GM12878 (cell line): ENCODE measurements around the gene PRKAG3. TPM values are rescaled to one million over a fixed set of nuclear protein-coding genes. Genes with fewer than 3 reads are reported as not detected.

ENCODE experiments used
- CBFB ChIP-seq: IDR thresholded peaks from 2 replicates; pipeline ENCODE4 v1.6.1; 2016; ENCODE audit warnings: antibody characterized with exemption, low read depth
- CEBPB ChIP-seq, 2 experiments: fragments of 150-350 bp in 1 of 2; IDR thresholded peaks; 2 replicates each; pipeline ENCODE4 v1.6.1; 2012 to 2014; ENCODE audit warnings: low read depth in 2 of 2, low read length in 2 of 2, borderline replicate concordance in 1 of 2, inconsistent platforms in 1 of 2
- CHD1 ChIP-seq: IDR thresholded peaks from 2 replicates; pipeline ENCODE4 v1.6.1; 2012; ENCODE audit warnings: low read depth, low read length, improper control_type of control experiment
- ETV6 ChIP-seq, 2 experiments: fragments of 450-650 bp in 1 of 2; IDR thresholded peaks in 1 of 2; conservative IDR thresholded peaks in 1 of 2; 2 replicates each; pipeline ENCODE4 v1.6.1; 2014; ENCODE audit warnings: antibody characterized with exemption in 1 of 2, borderline replicate concordance in 1 of 2, low read depth in 1 of 2, mild to moderate bottlenecking in 1 of 2, moderate library complexity in 1 of 2
- FOS ChIP-seq: IDR thresholded peaks from 3 replicates; pipeline ENCODE4 v1.6.1; 2011; ENCODE audit warnings: borderline replicate concordance; ENCODE audit not compliant: insufficient read length; ENCODE audit errors: extremely low read depth
- JUND ChIP-seq: IDR thresholded peaks from 2 replicates; pipeline ENCODE4 v1.6.1; 2012; ENCODE audit warnings: low read depth, mild to moderate bottlenecking, low read length, improper control_type of control experiment, moderate library complexity
- MXI1 ChIP-seq: fragments of 150-350 bp; IDR thresholded peaks from 2 replicates; pipeline ENCODE4 v1.6.1; 2011; ENCODE audit warnings: low read depth, mild to moderate bottlenecking, inconsistent platforms, low read length, improper control_type of control experiment
- NFYA ChIP-seq: IDR thresholded peaks from 2 replicates; pipeline ENCODE4 v1.6.1; 2011; ENCODE audit warnings: low read depth, mild to moderate bottlenecking, low read length, improper control_type of control experiment, borderline replicate concordance
- PAX8 ChIP-seq: fragments of 450-650 bp; IDR thresholded peaks from 2 replicates; pipeline ENCODE4 v1.6.1; 2017; ENCODE audit warnings: mild to moderate bottlenecking, moderate library complexity
- RELB ChIP-seq: fragments of 450-650 bp; IDR thresholded peaks from 2 replicates; pipeline ENCODE4 v1.6.1; 2017; ENCODE audit warnings: low read depth, mild to moderate bottlenecking, moderate library complexity
- SMAD1 ChIP-seq: fragments of 450-650 bp; IDR thresholded peaks from 2 replicates; pipeline ENCODE4 v1.6.1; 2018; ENCODE audit warnings: mild to moderate bottlenecking, low read depth; ENCODE audit not compliant: partially characterized antibody
- SMARCA5 ChIP-seq: fragments of 450-650 bp; IDR thresholded peaks from 2 replicates; pipeline ENCODE4 v1.6.1; 2017; ENCODE audit warnings: mild to moderate bottlenecking
- SP1 ChIP-seq: IDR thresholded peaks from one replicate; pipeline ENCODE4 v1.6.1; 2011; ENCODE audit warnings: low read depth, low read length
- SRF ChIP-seq, 2 experiments: IDR thresholded peaks; 2 replicates each; pipeline ENCODE4 v1.6.1; 2011; ENCODE audit warnings: low read depth in 2 of 2, low read length in 2 of 2, mild to moderate bottlenecking in 1 of 2, moderate library complexity in 1 of 2
- TBL1XR1 ChIP-seq: IDR thresholded peaks from 2 replicates; pipeline ENCODE4 v1.6.1; 2012; ENCODE audit warnings: low read depth, low read length, improper control_type of control experiment
- TCF12 ChIP-seq: IDR thresholded peaks from 2 replicates; pipeline ENCODE4 v1.6.1; 2011; ENCODE audit warnings: low read depth, mild to moderate bottlenecking, low read length
- TCF3 ChIP-seq: IDR thresholded peaks from 2 replicates; pipeline ENCODE4 v1.6.1; 2012; ENCODE audit warnings: low read depth, mild to moderate bottlenecking, low read length, borderline replicate concordance; ENCODE audit not compliant: insufficient read depth
- ZBTB33 ChIP-seq: fragments of 450-650 bp; IDR thresholded peaks from 2 replicates; pipeline ENCODE4 v1.6.1; 2017; ENCODE audit warnings: mild to moderate bottlenecking
- ZNF207 ChIP-seq: fragments of 450-650 bp; IDR thresholded peaks from 2 replicates; pipeline ENCODE4 v1.6.1; 2014; ENCODE audit warnings: antibody characterized with exemption, mild to moderate bottlenecking, borderline replicate concordance
- ZNF217 ChIP-seq: fragments of 450-650 bp; IDR thresholded peaks from 2 replicates; pipeline ENCODE4 v1.6.1; 2017; ENCODE audit warnings: antibody characterized with exemption, mild to moderate bottlenecking
- ZNF24 ChIP-seq: fragments of 450-650 bp; IDR thresholded peaks from 2 replicates; pipeline ENCODE4 v1.6.1; 2017; ENCODE audit warnings: antibody characterized with exemption, mild to moderate bottlenecking
- ZNF384 ChIP-seq: IDR thresholded peaks from 2 replicates; pipeline ENCODE4 v1.6.1; 2012; ENCODE audit warnings: low read depth, mild to moderate bottlenecking, low read length, improper control_type of control experiment, borderline replicate concordance
- polyA plus RNA-seq, 11 experiments: library from polyadenylated mRNA; depleted of rRNA in 4 of 11; unstranded in 6 of 11; stranded (reverse) in 5 of 11; fragments of >200 nt; fragmentation: Nextera tagmentation in 4 of 11; fragmentation: Illumina TruSeq in 1 of 11; extraction: Ambion mirVana in 4 of 11; extraction: Trizol in 1 of 11; gene quantifications; 1 replicate in 1 of 11; 2 replicates in 10 of 11; pipeline versions ENCODE4 v1.2.1 to v1.2.3, GENCODE V29; 2011 to 2016; ENCODE audit warnings: inconsistent platforms in 2 of 11, missing spikeins in 2 of 11, low read depth in 1 of 11
- total RNA-seq, 4 experiments: library from RNA; depleted of rRNA in 3 of 4; stranded (reverse); fragments of >200 nt in 3 of 4; fragmentation: Illumina TruSeq in 1 of 4; extraction: Trizol in 1 of 4; gene quantifications; 2 replicates each; pipeline versions ENCODE4 v1.2.1 to v1.2.3, GENCODE V29; 2013 to 2021
- TF ChIP-seq, protein P1 (sequence below): IDR thresholded peaks from 2 replicates; pipeline ENCODE4 v1.6.1; 2011; ENCODE audit warnings: low read depth, mild to moderate bottlenecking, low read length, moderate library complexity, borderline replicate concordance; ENCODE audit errors: extremely low read depth
- TF ChIP-seq, protein P2 (sequence below): IDR thresholded peaks from 2 replicates; pipeline ENCODE4 v1.6.1; 2011; ENCODE audit warnings: mild to moderate bottlenecking, low read depth, low read length, moderate library complexity; ENCODE audit not compliant: insufficient replicate concordance

Gene PRKAG3
- total and polyA plus RNA-seq, 10 of the 15 experiments (the other 5 are each of a cell fraction or from before 2014, with no cell fraction given), result 0.04 to 0.12 (median 0.06) TPM; not detected in 7

DNA sequence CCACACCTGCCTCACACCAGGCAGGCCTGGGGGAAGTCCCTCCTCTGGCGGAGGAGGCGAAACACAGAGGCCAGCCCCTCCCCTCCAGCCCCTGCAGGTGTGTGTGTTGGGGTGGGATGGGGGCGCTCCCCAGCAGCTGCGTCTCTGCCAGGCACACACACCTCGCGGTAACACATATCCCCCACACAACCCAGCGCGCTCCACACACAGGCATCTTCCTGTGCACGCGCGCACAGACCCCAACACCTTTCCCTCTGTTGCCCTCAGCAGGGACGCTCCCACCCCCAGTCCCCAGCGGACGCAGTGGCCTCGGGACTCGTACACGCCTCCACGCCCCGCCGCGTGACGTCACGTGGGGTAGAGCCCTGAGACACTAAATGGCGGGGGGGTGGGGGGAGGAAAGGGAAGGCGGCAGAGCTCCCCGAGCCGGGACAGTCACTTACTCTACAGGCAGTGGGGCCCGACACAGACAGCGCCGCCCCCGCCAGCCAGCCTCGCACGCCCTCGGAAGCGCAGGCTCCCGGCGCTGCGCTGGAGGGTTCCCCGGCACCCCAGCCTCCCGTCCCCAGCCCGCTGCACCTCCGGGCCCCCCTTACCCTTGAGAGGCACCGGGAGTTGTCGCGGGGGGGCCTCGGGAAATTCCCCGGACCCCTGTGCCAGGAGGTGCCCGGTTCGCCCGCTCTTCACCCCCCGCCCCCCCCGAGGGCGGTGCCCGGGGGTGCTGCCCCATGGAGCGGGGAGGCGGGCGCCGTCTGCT, 48.7 kb upstream of the PRKAG3 start, which contains the start of gene WNT10A (continued):
- peak; percentile 58; the same call in 1 of the 2 replicates for TF ChIP-seq JUND
- no peak for TF ChIP-seq CHD1
- TF ChIP-seq ETV6 (conservative IDR thresholded peaks at IDR 0.05 in 1 of 2, IDR thresholded peaks at IDR 0.05 in 1 of 2; ENCODE audit: borderline replicate concordance in 1 of 2, low read depth in 1 of 2), result no peak
- TF ChIP-seq NFYA, result no peak
- TF ChIP-seq ZNF24, result no peak; the same call in 1 of the 2 replicates
- TF ChIP-seq TBL1XR1, result 0 out of 2 replicates have a peak, but pooled peaks have one; percentile 61
- TF ChIP-seq MXI1, result peak; percentile 64; the same call in 1 of the 2 replicates
- TF ChIP-seq, protein P1, sequence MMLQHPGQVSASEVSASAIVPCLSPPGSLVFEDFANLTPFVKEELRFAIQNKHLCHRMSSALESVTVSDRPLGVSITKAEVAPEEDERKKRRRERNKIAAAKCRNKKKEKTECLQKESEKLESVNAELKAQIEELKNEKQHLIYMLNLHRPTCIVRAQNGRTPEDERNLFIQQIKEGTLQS, result no peak
- no peak for TF ChIP-seq CEBPB (IDR thresholded peaks at IDR 0.05; ENCODE audit: borderline replicate concordance in 1 of 2, low read depth in 2 of 2, low read length in 2 of 2)
- TF ChIP-seq SMARCA5, result no peak
- no peak for TF ChIP-seq SRF (IDR thresholded peaks at IDR 0.05; ENCODE audit: low read depth in 2 of 2, low read length in 2 of 2)
- no peak for TF ChIP-seq ZNF384
- peak; percentile 73; the same call in 1 of the 2 replicates for TF ChIP-seq ZNF217
- no peak for TF ChIP-seq PAX8
- TF ChIP-seq TCF12, result peak; percentile 97
- no peak for TF ChIP-seq ZBTB33
- TF ChIP-seq, protein P2, sequence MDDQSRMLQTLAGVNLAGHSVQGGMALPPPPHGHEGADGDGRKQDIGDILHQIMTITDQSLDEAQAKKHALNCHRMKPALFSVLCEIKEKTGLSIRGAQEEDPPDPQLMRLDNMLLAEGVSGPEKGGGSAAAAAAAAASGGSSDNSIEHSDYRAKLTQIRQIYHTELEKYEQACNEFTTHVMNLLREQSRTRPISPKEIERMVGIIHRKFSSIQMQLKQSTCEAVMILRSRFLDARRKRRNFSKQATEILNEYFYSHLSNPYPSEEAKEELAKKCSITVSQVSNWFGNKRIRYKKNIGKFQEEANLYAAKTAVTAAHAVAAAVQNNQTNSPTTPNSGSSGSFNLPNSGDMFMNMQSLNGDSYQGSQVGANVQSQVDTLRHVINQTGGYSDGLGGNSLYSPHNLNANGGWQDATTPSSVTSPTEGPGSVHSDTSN, result no peak
- TF ChIP-seq SMAD1, result no peak
- peak; percentile 96 for TF ChIP-seq TCF3
- peak; percentile 44; the same call in 1 of the 2 replicates for TF ChIP-seq CBFB
- peak; percentile 11 for TF ChIP-seq SP1
- TF ChIP-seq ZNF207, result no peak
- TF ChIP-seq FOS, result no peak
- peak; percentile 90 for TF ChIP-seq RELB
